Measurements from ENCODE around the gene NME4. TPM values are rescaled to one million over a fixed set of nuclear protein-coding genes. Genes with fewer than 3 reads are reported as not detected.

Gene NME4
- total and polyA plus RNA-seq, 2 donors (not counting 1 experiment from before 2014, with no cell fraction given) = 48.7 to 61.9 TPM

GRCh38 chr16:371515-372301, 25.3 kb upstream of the NME4 start:
- no peak overlapping the region for H3K9ac ChIP-seq (ENCODE audit: low read length)

More at GRCh38 chr16:371515-372301, 25.3 kb upstream of the NME4 start:
- peaks cover 6 to 18% of the 10 kb centered on the region in 2 donors for H3K4me1 ChIP-seq (ENCODE audit: control insufficient read depth in 2 of 2, insufficient read depth in 2 of 2, low read length in 2 of 2)
- peaks cover 17% of the 10 kb centered on the region for H3K4me1 Mint-ChIP-seq
- H3K27me3 ChIP-seq (replicated peaks in 1 of 4; ENCODE audit: control extremely low read depth in 1 of 4, control insufficient read depth in 3 of 4, insufficient read depth in 4 of 4, low read length in 3 of 4) = no peaks in the 10 kb centered on the region
- no peaks in the 10 kb centered on the region for H3K9me3 ChIP-seq (ENCODE audit: control extremely low read depth in 1 of 3, control insufficient read depth in 2 of 3, insufficient read depth in 1 of 3, low read length in 2 of 3)
- no peaks in the 10 kb centered on the region for H3K27me3 Mint-ChIP-seq
- H3K27ac ChIP-seq (ENCODE audit: low read length in 2 of 2) = no peak overlapping the region
- no peaks in the 10 kb centered on the region for H4K20me1 ChIP-seq (ENCODE audit: control insufficient read depth, insufficient read depth, low read length, poor library complexity, severe bottlenecking)
- ATAC-seq (ENCODE audit: low read depth) (no peak), DNase-seq (no peak)
- ChIA-PET CTCF (interaction anchor here (0.9 to 1.7 kb wide), 4 partner anchors 9 to 265 kb away, joined by 3 to 8 read pairs (median 4); partner anchors contain the start of gene DECR2), POLR2A (interaction anchor here (0.5 kb wide), 2 partner anchors 13 to 268 kb away, joined by 7 to 8 read pairs; no protein-coding TSS in a partner anchor)
- no peak overlapping the region for H3K4me3 ChIP-seq (ENCODE audit: control extremely low read depth in 1 of 5, extremely low read depth in 1 of 5, insufficient read depth in 1 of 5, low read depth in 2 of 5, low read length in 4 of 5)
- peak overlapping the region; percentile 83 for H3K27ac Mint-ChIP-seq
- TF ChIP-seq EZH2 (IDR thresholded peaks at IDR 0.05; ENCODE audit: borderline replicate concordance, insufficient read depth, low read depth, low read length, poor library complexity, severe bottlenecking) (no peak), CTCF (IDR thresholded peaks at IDR 0.05) (no peak)
- WGBS (ENCODE audit: insufficient coverage) = 85% methylated on average over 31 of the region's 31 CpGs
- no peak overlapping the region for H2AFZ ChIP-seq (ENCODE audit: insufficient read depth, low read depth, low read length, poor library complexity, severe bottlenecking)
- intact Hi-C loops (cut with micrococcal nuclease) = no loop called here
- peak overlapping the region; percentile 70 for H3K4me3 Mint-ChIP-seq
- H3K9me3 Mint-ChIP-seq (ENCODE audit: insufficient read depth) = no peaks in the 10 kb centered on the region
- no peaks in the 10 kb centered on the region for H3K79me2 ChIP-seq (ENCODE audit: control insufficient read depth, insufficient read depth, low read length)
- H3K36me3 ChIP-seq (replicated peaks in 1 of 2; ENCODE audit: control extremely low read depth in 1 of 2, control insufficient read depth in 1 of 2, extremely low read depth in 1 of 2, insufficient read depth in 2 of 2, low read length in 1 of 2) = peaks cover 0 to 56% of the 10 kb centered on the region in 2 experiments
- peak overlapping the region; percentile 64 for H3K4me2 ChIP-seq (replicated peaks; ENCODE audit: low read depth, low read length, poor library complexity, severe bottlenecking)
